SK-N-SH (cell line): ENCODE results near the gene HECTD3. TPM values are rescaled to one million over a fixed set of nuclear protein-coding genes. Genes with fewer than 3 reads are reported as not detected.

ENCODE experiments used
- CTCF ChIA-PET: fragments of 300-600, 350-600 bp; formaldehyde crosslinking; extraction: SDS; loops from one replicate; lab custom pipeline; 2021; lab: Yijun Ruan, JAX
- POLR2A ChIA-PET: fragments of 350-600 bp; sonication (Branson Sonifier 250); formaldehyde crosslinking; extraction: SDS; loops from one replicate; lab custom pipeline; 2020; ENCODE audit warnings: antibody characterized with exemption, inconsistent platforms; lab: Yijun Ruan, JAX
- DNase-seq: peaks from one replicate; pipeline ENCODE4 v3.0.0; 2012
- H2AFZ ChIP-seq: fragments of 200-600 bp; sonication (generic); 2 replicates; pipeline ENCODE4 v1.8.1; 2016; ENCODE audit warnings: antibody characterized with exemption, mild to moderate bottlenecking, low read depth
- H3F3A ChIP-seq: fragments of 200-600 bp; sonication (generic); replicated peaks from 2 replicates; pipeline ENCODE3; 2016; ENCODE audit warnings: antibody characterized with exemption, mild to moderate bottlenecking; ENCODE audit not compliant: insufficient read depth
- H3K27ac ChIP-seq, 2 experiments: fragments of 200-500 bp in 1 of 2; fragments of 200-600 bp in 1 of 2; sonication (Bioruptor generic) in 1 of 2; sonication (generic), shearing (Covaris generic) in 1 of 2; 2 replicates each; pipeline versions ENCODE4 v1.5.1 to v1.6.1; 2014 to 2016; ENCODE audit warnings: low read depth in 2 of 2, inconsistent platforms in 1 of 2, low read length in 1 of 2, mild to moderate bottlenecking in 1 of 2, mixed read lengths in 1 of 2
- H3K27me3 ChIP-seq: fragments of 200-600 bp; sonication (generic), shearing (Covaris generic); 2 replicates; pipeline ENCODE4 v1.6.1; 2016; ENCODE audit warnings: mixed run types; ENCODE audit not compliant: insufficient read depth
- H3K36me3 ChIP-seq, 2 experiments: fragments of 200-500 bp in 1 of 2; fragments of 200-600 bp in 1 of 2; sonication (Bioruptor generic) in 1 of 2; sonication (generic) in 1 of 2; replicated peaks in 1 of 2; 2 replicates each; pipeline versions ENCODE3 to v1.5.1; 2014 to 2016; ENCODE audit warnings: low read length in 1 of 2, mild to moderate bottlenecking in 1 of 2; ENCODE audit not compliant: insufficient read depth in 2 of 2, control insufficient read depth in 1 of 2
- H3K4me1 ChIP-seq, 2 experiments: fragments of 200-500 bp in 1 of 2; fragments of 200-600 bp in 1 of 2; sonication (Bioruptor generic) in 1 of 2; sonication (generic), shearing (Covaris generic) in 1 of 2; 2 replicates each; pipeline versions ENCODE4 v1.5.1 to v1.6.1; 2014 to 2016; ENCODE audit warnings: low read depth in 1 of 2, low read length in 1 of 2, mixed run types in 1 of 2; ENCODE audit not compliant: insufficient read depth in 2 of 2, control insufficient read depth in 1 of 2
- H3K4me2 ChIP-seq: fragments of 200-600 bp; sonication (generic), shearing (Covaris generic); 2 replicates; pipeline ENCODE4 v1.6.1; 2017; ENCODE audit warnings: mixed run types
- H3K4me3 ChIP-seq, 2 experiments: fragments of 200-500 bp in 1 of 2; fragments of 200-600 bp in 1 of 2; sonication (Bioruptor generic) in 1 of 2; sonication (generic), shearing (Covaris generic) in 1 of 2; 2 replicates each; pipeline versions ENCODE4 v1.5.1 to v1.8.1; 2014 to 2016; ENCODE audit warnings: low read depth in 2 of 2, inconsistent platforms in 1 of 2, low read length in 1 of 2, mild to moderate bottlenecking in 1 of 2, mixed read lengths in 1 of 2, moderate library complexity in 1 of 2
- H3K79me2 ChIP-seq: fragments of 200-600 bp; sonication (generic); 2 replicates; pipeline ENCODE4 v1.8.1; 2017; ENCODE audit warnings: mild to moderate bottlenecking; ENCODE audit not compliant: insufficient read depth
- H3K9ac ChIP-seq: fragments of 200-600 bp; sonication (generic); 2 replicates; pipeline ENCODE4 v1.6.1; 2017; ENCODE audit warnings: mixed run types
- H3K9me2 ChIP-seq: fragments of 200-600 bp; sonication (generic); 2 replicates; pipeline ENCODE4 v1.6.1; 2017; ENCODE audit warnings: mixed run types
- H3K9me3 ChIP-seq: fragments of 200-600 bp; sonication (generic); 2 replicates; pipeline ENCODE4 v1.6.1; 2017; ENCODE audit warnings: mixed run types, mild to moderate bottlenecking, moderate library complexity
- H4K20me1 ChIP-seq: fragments of 200-600 bp; sonication (generic); 2 replicates; pipeline ENCODE4 v1.6.1; 2017; ENCODE audit warnings: mild to moderate bottlenecking, mixed run types; ENCODE audit not compliant: insufficient read depth
- CTCF ChIP-seq: fragments of 200-600 bp; sonication (generic); IDR thresholded peaks from 2 replicates; pipeline ENCODE4 v1.6.1; 2017; ENCODE audit warnings: antibody characterized with exemption, mild to moderate bottlenecking, moderate library complexity
- FOXM1 ChIP-seq: IDR thresholded peaks from 2 replicates; pipeline ENCODE4 v1.4.0; 2012; ENCODE audit warnings: low read depth, mild to moderate bottlenecking
- GABPA ChIP-seq: IDR thresholded peaks from 2 replicates; pipeline ENCODE4 v1.4.0; 2012; ENCODE audit warnings: low read depth, mild to moderate bottlenecking
- IRF3 ChIP-seq: fragments of 150-350 bp; IDR thresholded peaks from 2 replicates; pipeline ENCODE4 v1.6.1; 2016; ENCODE audit warnings: mild to moderate bottlenecking, low read depth, low read length
- JUND ChIP-seq: IDR thresholded peaks from 2 replicates; pipeline ENCODE4 v1.4.0; 2012
- MAX ChIP-seq: IDR thresholded peaks from 2 replicates; pipeline ENCODE4 v1.4.0; 2012; ENCODE audit warnings: low read depth
- MEF2A ChIP-seq: IDR thresholded peaks from 2 replicates; pipeline ENCODE4 v1.4.0; 2012; ENCODE audit warnings: low read depth, borderline replicate concordance
- NFIC ChIP-seq: IDR thresholded peaks from 2 replicates; pipeline ENCODE4 v1.4.0; 2012; ENCODE audit warnings: borderline replicate concordance
- PBX3 ChIP-seq: IDR thresholded peaks from 2 replicates; pipeline ENCODE4; 2012
- RAD21 ChIP-seq: IDR thresholded peaks from 2 replicates; pipeline ENCODE4 v1.6.1; 2012; ENCODE audit warnings: mild to moderate bottlenecking, low read length
- RCOR1 ChIP-seq: fragments of 150-350 bp; IDR thresholded peaks from 2 replicates; pipeline ENCODE4 v1.6.1; 2017; ENCODE audit warnings: antibody characterized with exemption, low read length
- REST ChIP-seq: IDR thresholded peaks from 2 replicates; pipeline ENCODE4 v1.6.1; 2012; ENCODE audit warnings: mild to moderate bottlenecking, low read depth, low read length, moderate library complexity
- RFX5 ChIP-seq: IDR thresholded peaks from 2 replicates; pipeline ENCODE4 v1.6.1; 2012; ENCODE audit warnings: mild to moderate bottlenecking, improper control_type of control experiment, low read length
- RXRA ChIP-seq: IDR thresholded peaks from 2 replicates; pipeline ENCODE4 v1.4.0; 2012; ENCODE audit warnings: low read depth, mild to moderate bottlenecking, borderline replicate concordance
- SMC3 ChIP-seq: IDR thresholded peaks from 2 replicates; pipeline ENCODE4 v1.6.1; 2012; ENCODE audit warnings: low read depth, low read length, improper control_type of control experiment
- TEAD4 ChIP-seq: IDR thresholded peaks from 2 replicates; pipeline ENCODE4 v1.4.0; 2012; ENCODE audit warnings: mild to moderate bottlenecking, borderline replicate concordance; ENCODE audit not compliant: insufficient read depth
- USF1 ChIP-seq: IDR thresholded peaks from 2 replicates; pipeline ENCODE4 v1.4.0; 2012; ENCODE audit warnings: low read depth, borderline replicate concordance
- USF2 ChIP-seq: fragments of 150-350 bp; IDR thresholded peaks from 2 replicates; pipeline ENCODE4 v1.6.1; 2017; ENCODE audit warnings: antibody characterized with exemption, low read length, low read depth, borderline replicate concordance
- WGBS: methylation state at CpG from one replicate; pipeline ENCODE4 v1.1.6; 2017; ENCODE audit warnings: low lambda C conversion rate; 5-methylcytosine and 5-hydroxymethylcytosine counted together
- polyA plus RNA-seq, 3 experiments: library from polyadenylated mRNA; depleted of rRNA; stranded (reverse); fragments of >200 nt; gene quantifications; 2 replicates each; pipeline ENCODE4 v1.2.3, GENCODE V29; 2012

The HECTD3 gene
- polyA plus RNA-seq, 1 of the 3 experiments (the other 2 are of a cell fraction) = 39.3 TPM

GRCh38 chr1:45035631-45036301 lies 24.6 kb upstream of the HECTD3 start:
- Histone ChIP-seq H4K20me1 (no peaks in the 10 kb centered on the region), H3K4me2 (no peak overlapping the region), H2AFZ (no peak overlapping the region), H3K4me1 (no peaks in the 10 kb centered on the region), H3K79me2 (no peaks in the 10 kb centered on the region), H3K9me3 (no peaks in the 10 kb centered on the region), H3K27me3 (no peaks in the 10 kb centered on the region), H3K9ac (no peak overlapping the region), H3F3A (no peaks in the 10 kb centered on the region), H3K9me2 (no peaks in the 10 kb centered on the region), H3K27ac (no peak overlapping the region), H3K4me3 (no peak overlapping the region), H3K36me3 (no peaks in the 10 kb centered on the region)
- DNase-seq = no peak
- no peak for TF ChIP-seq USF1
- no peak for TF ChIP-seq IRF3
- no peak for TF ChIP-seq SMC3
- no peak for TF ChIP-seq TEAD4
- no peak for TF ChIP-seq MEF2A
- no peak for TF ChIP-seq RCOR1
- TF ChIP-seq REST = no peak
- TF ChIP-seq FOXM1 = no peak
- TF ChIP-seq USF2 = no peak
- TF ChIP-seq MAX = no peak
- no peak for TF ChIP-seq RAD21
- TF ChIP-seq RFX5 = no peak
- TF ChIP-seq RXRA = no peak
- no peak for TF ChIP-seq CTCF
- TF ChIP-seq PBX3 = no peak
- TF ChIP-seq JUND = no peak
- no peak for TF ChIP-seq GABPA
- TF ChIP-seq NFIC = no peak
- WGBS = 82% methylated on average over 4 of the region's 7 CpGs
- POLR2A ChIA-PET = no interaction called here
- CTCF ChIA-PET = interaction anchor here (1.6 kb wide), 1 partner anchor 21 kb away, joined by 6 read pairs; no protein-coding TSS in a partner anchor
